GM12878 (cell line): ENCODE results near the gene TMEM131L. TPM values are rescaled to one million over a fixed set of nuclear protein-coding genes. Genes with fewer than 3 reads are reported as not detected.

Source experiments
- ATAC-seq: fragments of 200-7000 bp; cut with Tn5 transposase; 3 replicates; pipeline ENCODE4 v1.9.1; 2020; ENCODE audit warnings: mild to moderate bottlenecking, moderate library complexity
- BruUV-seq: library from RNA; stranded (reverse); fragments of 400-500 nt; replicated peaks from 2 replicates; lab custom pipeline; 2021; lab: Mats Ljungman, UMichigan
- CTCF ChIA-PET: fragments of 300-600 bp; sonication (Branson Sonifier 250); formaldehyde crosslinking; extraction: SDS; loops from one replicate; lab custom pipeline; 2021; ENCODE audit warnings: inconsistent platforms; lab: Yijun Ruan, JAX
- POLR2A ChIA-PET: fragments of 350-600 bp; formaldehyde crosslinking; extraction: SDS; loops from one replicate; lab custom pipeline; 2021; ENCODE audit warnings: inconsistent platforms; lab: Charles Lee
- RAD21 ChIA-PET: fragments of 300-600 bp; sonication (Branson Sonifier 250); formaldehyde crosslinking; loops from one replicate; lab custom pipeline; 2023; ENCODE audit warnings: antibody characterized with exemption; ENCODE audit not compliant: unreplicated experiment; lab: Charles Lee
- SMC1A ChIA-PET: fragments of 300-600 bp; sonication (Branson Sonifier 250); formaldehyde crosslinking; loops from one replicate; lab custom pipeline; 2023; ENCODE audit not compliant: unreplicated experiment, uncharacterized antibody; lab: Charles Lee
- DNase-seq: peaks from one replicate; pipeline ENCODE4 v3.0.0-alpha.2; 2011; ENCODE audit warnings: low read depth, low spot score
- FAIRE-seq: peaks from 3 replicates; lab custom pipeline; 2011; peaks lifted over from hg19 to GRCh38; lab: Jason Lieb, UNC
- H2AFZ ChIP-seq: 2 replicates; pipeline ENCODE4 v1.6.0; 2011; ENCODE audit warnings: low read depth, low read length, control low read depth; ENCODE audit not compliant: control insufficient read depth
- H3K27ac ChIP-seq: 2 replicates; pipeline ENCODE4 v1.5.1; 2011; ENCODE audit warnings: control low read depth; ENCODE audit not compliant: control insufficient read depth, insufficient read depth
- H3K27me3 ChIP-seq, 2 experiments: replicated peaks in 1 of 2; 2 replicates each; pipeline versions ENCODE4 v1.6.0 to v1.6.1; 2011; ENCODE audit warnings: low read length in 1 of 2; ENCODE audit not compliant: control insufficient read depth in 2 of 2, insufficient read depth in 2 of 2
- H3K36me3 ChIP-seq, 2 experiments: 2 replicates each; pipeline ENCODE4 v1.5.1; 2011; ENCODE audit warnings: low read length in 1 of 2; ENCODE audit not compliant: control insufficient read depth in 2 of 2, insufficient read depth in 2 of 2
- H3K4me1 ChIP-seq: 2 replicates; pipeline ENCODE4 v1.6.1; 2011; ENCODE audit warnings: mild to moderate bottlenecking, low read length, moderate library complexity, mixed read lengths; ENCODE audit not compliant: control insufficient read depth, insufficient read depth
- H3K4me2 ChIP-seq: 2 replicates; pipeline ENCODE4 v1.6.0; 2011; ENCODE audit warnings: control low read depth; ENCODE audit not compliant: control insufficient read depth, insufficient read depth
- H3K4me3 ChIP-seq: fragments of 200-600 bp; sonication (generic); 2 replicates; pipeline ENCODE4 v1.5.1; 2016
- H3K79me2 ChIP-seq: 2 replicates; pipeline ENCODE4 v1.6.0; 2011; ENCODE audit warnings: low read length; ENCODE audit not compliant: control insufficient read depth, insufficient read depth
- H3K9ac ChIP-seq: 2 replicates; pipeline ENCODE4 v1.8.0; 2011; ENCODE audit warnings: low read length, control low read depth, mixed read lengths; ENCODE audit not compliant: control insufficient read depth, insufficient read depth
- H3K9me3 ChIP-seq: replicated peaks from 3 replicates; pipeline ENCODE4 v1.5.1; 2011; ENCODE audit warnings: mild to moderate bottlenecking, low read length; ENCODE audit not compliant: control insufficient read depth, insufficient read depth
- H4K20me1 ChIP-seq: 2 replicates; pipeline ENCODE4 v1.6.0; 2011; ENCODE audit not compliant: control insufficient read depth, insufficient read depth
- BCLAF1 ChIP-seq: fragments of 450-650 bp; IDR thresholded peaks from 2 replicates; pipeline ENCODE4 v1.6.1; 2017; ENCODE audit warnings: antibody characterized with exemption, mild to moderate bottlenecking, moderate library complexity
- CHD2 ChIP-seq: IDR thresholded peaks from 2 replicates; pipeline ENCODE4 v1.6.1; 2011; ENCODE audit warnings: low read depth, low read length, improper control_type of control experiment, borderline replicate concordance
- DPF2 ChIP-seq: fragments of 450-650 bp; IDR thresholded peaks from 2 replicates; pipeline ENCODE4 v1.6.1; 2017; ENCODE audit warnings: mild to moderate bottlenecking
- ESRRA ChIP-seq: IDR thresholded peaks from 2 replicates; pipeline ENCODE4 v1.6.1; 2012; ENCODE audit warnings: mild to moderate bottlenecking, low read length, improper control_type of control experiment
- LARP7 ChIP-seq: fragments of 450-650 bp; IDR thresholded peaks from 2 replicates; pipeline ENCODE4 v1.6.1; 2017; ENCODE audit warnings: mild to moderate bottlenecking
- MYC ChIP-seq: IDR thresholded peaks from 2 replicates; pipeline ENCODE4 v1.6.1; 2011; ENCODE audit warnings: mild to moderate bottlenecking, low read length, moderate library complexity, inconsistent platforms; ENCODE audit not compliant: insufficient read depth, insufficient replicate concordance, insufficient read length, severe bottlenecking
- RCOR1 ChIP-seq: conservative IDR thresholded peaks from 2 replicates; pipeline ENCODE4 v1.6.1; 2012; ENCODE audit warnings: low read depth, low read length, improper control_type of control experiment
- YBX1 ChIP-seq: fragments of 450-650 bp; IDR thresholded peaks from 2 replicates; pipeline ENCODE4 v1.6.1; 2016; ENCODE audit warnings: antibody characterized with exemption
- ZNF217 ChIP-seq: fragments of 450-650 bp; IDR thresholded peaks from 2 replicates; pipeline ENCODE4 v1.6.1; 2017; ENCODE audit warnings: antibody characterized with exemption, mild to moderate bottlenecking
- ZNF384 ChIP-seq: IDR thresholded peaks from 2 replicates; pipeline ENCODE4 v1.6.1; 2012; ENCODE audit warnings: low read depth, mild to moderate bottlenecking, low read length, improper control_type of control experiment, borderline replicate concordance
- in situ Hi-C: fragments of 300-500 bp; cut with MboI; formaldehyde crosslinking; loops from 9 replicates; pipeline ENCODE4 v1.14.3; 2018; ENCODE audit warnings: mixed read lengths
- intact Hi-C: fragments of 100-400 bp; cut with micrococcal nuclease; formaldehyde crosslinking; loops from one replicate; pipeline ENCODE4 v1.14.2; 2022; ENCODE audit not compliant: unreplicated experiment
- polyA plus RNA-seq, 11 experiments: library from polyadenylated mRNA; depleted of rRNA in 4 of 11; unstranded in 6 of 11; stranded (reverse) in 5 of 11; fragments of >200 nt; fragmentation: Nextera tagmentation in 4 of 11; fragmentation: Illumina TruSeq in 1 of 11; extraction: Ambion mirVana in 4 of 11; extraction: Trizol in 1 of 11; gene quantifications; 1 replicate in 1 of 11; 2 replicates in 10 of 11; pipeline versions ENCODE4 v1.2.1 to v1.2.3, GENCODE V29; 2011 to 2016; ENCODE audit warnings: inconsistent platforms in 2 of 11, missing spikeins in 2 of 11, low read depth in 1 of 11
- total RNA-seq, 4 experiments: library from RNA; depleted of rRNA in 3 of 4; stranded (reverse); fragments of >200 nt in 3 of 4; fragmentation: Illumina TruSeq in 1 of 4; extraction: Trizol in 1 of 4; gene quantifications; 2 replicates each; pipeline versions ENCODE4 v1.2.1 to v1.2.3, GENCODE V29; 2013 to 2021
- TF ChIP-seq, protein P1 (sequence below): fragments of 450-650 bp; IDR thresholded peaks from 2 replicates; pipeline ENCODE4 v1.6.1; 2016; ENCODE audit warnings: mild to moderate bottlenecking

TMEM131L gene
- total and polyA plus RNA-seq, 10 of the 15 experiments (the other 5 are each of a cell fraction or from before 2014, with no cell fraction given) = 8.5 to 101 (median 74.4) TPM

GRCh38 chr4:153629776-153630175, 163.6 kb downstream of the TMEM131L start:
- intact Hi-C loops = no loop called here
- H3K9ac ChIP-seq = no peak overlapping the region
- POLR2A ChIA-PET = no interaction called here
- no peaks in the 10 kb centered on the region for H3K9me3 ChIP-seq
- no TSS peak for BruUV-seq
- H4K20me1 ChIP-seq = 0 out of 2 replicates have a peak, but pooled peaks cover under 1% of the 10 kb centered on the region
- no peak for TF ChIP-seq LARP7
- TF ChIP-seq DPF2 = no peak
- TF ChIP-seq, protein P1, sequence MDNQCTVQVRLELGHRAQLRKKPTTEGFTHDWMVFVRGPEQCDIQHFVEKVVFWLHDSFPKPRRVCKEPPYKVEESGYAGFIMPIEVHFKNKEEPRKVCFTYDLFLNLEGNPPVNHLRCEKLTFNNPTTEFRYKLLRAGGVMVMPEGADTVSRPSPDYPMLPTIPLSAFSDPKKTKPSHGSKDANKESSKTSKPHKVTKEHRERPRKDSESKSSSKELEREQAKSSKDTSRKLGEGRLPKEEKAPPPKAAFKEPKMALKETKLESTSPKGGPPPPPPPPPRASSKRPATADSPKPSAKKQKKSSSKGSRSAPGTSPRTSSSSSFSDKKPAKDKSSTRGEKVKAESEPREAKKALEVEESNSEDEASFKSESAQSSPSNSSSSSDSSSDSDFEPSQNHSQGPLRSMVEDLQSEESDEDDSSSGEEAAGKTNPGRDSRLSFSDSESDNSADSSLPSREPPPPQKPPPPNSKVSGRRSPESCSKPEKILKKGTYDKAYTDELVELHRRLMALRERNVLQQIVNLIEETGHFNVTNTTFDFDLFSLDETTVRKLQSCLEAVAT = no peak
- TF ChIP-seq ESRRA = no peak
- no peak for TF ChIP-seq RCOR1
- TF ChIP-seq YBX1 = no peak
- TF ChIP-seq MYC = no peak
- TF ChIP-seq ZNF384 = no peak
- TF ChIP-seq BCLAF1 = no peak
- no peak for TF ChIP-seq ZNF217
- no peak for TF ChIP-seq CHD2
- TF ChIP-seq, all 136 proteins: peak for 0
- no peaks in the 10 kb centered on the region for H3K27me3 ChIP-seq
- H3K4me2 ChIP-seq = no peak overlapping the region
- no peak overlapping the region for H3K27ac ChIP-seq
- RAD21 ChIA-PET = no interaction called here
- in situ Hi-C loops = loop anchor here (5.0 kb wide), 1 partner anchor 282 kb away; no protein-coding TSS in a partner anchor
- H3K36me3 ChIP-seq = peaks cover 55 to 74% of the 10 kb centered on the region in 2 experiments
- SMC1A ChIA-PET = no interaction called here
- H3K4me3 ChIP-seq = no peak overlapping the region
- CTCF ChIA-PET = no interaction called here
- H3K4me1 ChIP-seq = no peaks in the 10 kb centered on the region
- no peak for DNase-seq
- no peak for ATAC-seq
- no peak overlapping the region for H2AFZ ChIP-seq
- H3K79me2 ChIP-seq = no peaks in the 10 kb centered on the region
- FAIRE-seq = no peak
